MM.1S (cell line): ENCODE data around the gene KRTAP4-8.
"Not testable (repeated sequence)": the region's sequence is repeated elsewhere in the genome, so short reads cannot be mapped to it uniquely, and the experiment has no call there.

Source experiments
- DNase-seq: peaks from one replicate; pipeline ENCODE4 v3.0.0-alpha.2; 2015
- H2AFZ ChIP-seq: fragments of 300-600 bp; sonication (generic); 2 replicates; pipeline ENCODE4 v1.6.0; 2016; ENCODE audit warnings: antibody characterized with exemption, low read length
- H3F3A ChIP-seq: fragments of 300-600 bp; sonication (generic); 2 replicates; pipeline ENCODE4 v1.6.1; 2016; ENCODE audit warnings: mild to moderate bottlenecking, antibody characterized with exemption, low read length, moderate library complexity, mixed read lengths; ENCODE audit not compliant: insufficient read depth
- H3K27ac ChIP-seq: fragments of 300-600 bp; sonication (generic); 2 replicates; pipeline ENCODE4 v1.5.1; 2016; ENCODE audit warnings: mild to moderate bottlenecking, low read length
- H3K27me3 ChIP-seq: fragments of 300-600 bp; sonication (generic); replicated peaks from 2 replicates; pipeline ENCODE4 v1.6.0; 2016; ENCODE audit warnings: low read length; ENCODE audit not compliant: insufficient read depth
- H3K36me3 ChIP-seq: fragments of 300-600 bp; sonication (generic); replicated peaks from 2 replicates; pipeline ENCODE4 v1.6.1; 2016; ENCODE audit warnings: mild to moderate bottlenecking, low read length, mixed read lengths; ENCODE audit not compliant: insufficient read depth
- H3K4me1 ChIP-seq: fragments of 300-600 bp; sonication (generic); 2 replicates; pipeline ENCODE4 v1.6.1; 2016; ENCODE audit warnings: low read length, mixed read lengths
- H3K4me2 ChIP-seq: fragments of 300-600 bp; sonication (generic); 2 replicates; pipeline ENCODE4 v1.6.0; 2016; ENCODE audit warnings: low read depth, low read length
- H3K4me3 ChIP-seq: fragments of 300-600 bp; sonication (generic); 2 replicates; pipeline ENCODE4 v1.5.1; 2016; ENCODE audit warnings: low read length, mixed read lengths
- H3K79me2 ChIP-seq: fragments of 300-600 bp; sonication (generic); 2 replicates; pipeline ENCODE4 v1.6.1; 2016; ENCODE audit warnings: mixed run types, low read length, mixed read lengths
- H3K9ac ChIP-seq: fragments of 300-600 bp; sonication (generic); 2 replicates; pipeline ENCODE4 v1.6.1; 2016; ENCODE audit warnings: low read length, mixed read lengths
- H3K9me2 ChIP-seq: fragments of 300-600 bp; sonication (generic); replicated peaks from 2 replicates; pipeline ENCODE4 v1.6.1; 2016; ENCODE audit warnings: mild to moderate bottlenecking, low read length, mixed read lengths; ENCODE audit not compliant: insufficient read depth
- H3K9me3 ChIP-seq: fragments of 300-600 bp; sonication (generic); replicated peaks from 2 replicates; pipeline ENCODE4 v1.6.1; 2016; ENCODE audit warnings: mild to moderate bottlenecking, low read length, mixed read lengths; ENCODE audit not compliant: insufficient read depth
- H4K20me1 ChIP-seq: fragments of 300-600 bp; sonication (generic); 2 replicates; pipeline ENCODE4 v1.6.1; 2016; ENCODE audit warnings: mild to moderate bottlenecking, low read length, moderate library complexity, mixed read lengths; ENCODE audit not compliant: insufficient read depth
- EZH2 ChIP-seq: fragments of 300-600 bp; sonication (generic); optimal IDR thresholded peaks from 2 replicates; pipeline ENCODE3; 2017; ENCODE audit warnings: low read depth, mild to moderate bottlenecking, antibody characterized with exemption, low read length, mixed read lengths
- EZH2phosphoT487 ChIP-seq: fragments of 300-600 bp; sonication (generic); IDR thresholded peaks from 2 replicates; pipeline ENCODE4 v1.6.1; 2018; ENCODE audit warnings: antibody characterized with exemption, low read length
- TF ChIP-seq, protein P1 (sequence below): fragments of 300-600 bp; sonication (generic); IDR thresholded peaks from 2 replicates; pipeline ENCODE4 v1.5.1; 2016; ENCODE audit warnings: antibody characterized with exemption, low read length, mixed read lengths

Gene KRTAP4-8

DNA sequence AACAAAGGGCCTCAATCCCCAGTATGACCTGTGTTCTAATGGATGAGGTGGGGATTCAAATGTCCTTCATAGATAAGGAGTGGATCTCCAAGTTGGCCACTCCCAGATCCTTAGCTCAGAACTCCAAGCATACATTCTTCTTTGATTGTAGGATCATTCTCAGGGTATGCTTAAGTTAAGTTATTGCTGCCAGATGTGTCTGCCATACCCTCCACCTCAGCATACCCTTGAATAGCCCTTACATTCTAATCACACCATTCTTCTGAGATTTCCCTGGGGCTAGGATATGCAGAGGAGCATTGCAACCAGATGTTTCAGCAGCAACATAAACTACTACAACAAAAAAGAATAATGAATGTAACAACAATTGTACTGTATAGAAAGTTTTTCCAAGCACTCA lies 30.7 kb downstream of the KRTAP4-8 start:
- Histone ChIP-seq H4K20me1 (no peaks in the 10 kb centered on the region), H3K27ac (no peak overlapping the region), H3K36me3 (no peaks in the 10 kb centered on the region), H3K4me1 (no peaks in the 10 kb centered on the region), H3K4me2 (no peak overlapping the region), H3F3A (no peaks in the 10 kb centered on the region), H3K79me2 (no peaks in the 10 kb centered on the region), H3K4me3 (no peak overlapping the region), H3K9ac (no peak overlapping the region), H3K27me3 (no peaks in the 10 kb centered on the region), H3K9me2 (no peaks in the 10 kb centered on the region), H2AFZ (no peak overlapping the region), H3K9me3 (no peaks in the 10 kb centered on the region)
- no peak for TF ChIP-seq EZH2
- TF ChIP-seq, protein P1, sequence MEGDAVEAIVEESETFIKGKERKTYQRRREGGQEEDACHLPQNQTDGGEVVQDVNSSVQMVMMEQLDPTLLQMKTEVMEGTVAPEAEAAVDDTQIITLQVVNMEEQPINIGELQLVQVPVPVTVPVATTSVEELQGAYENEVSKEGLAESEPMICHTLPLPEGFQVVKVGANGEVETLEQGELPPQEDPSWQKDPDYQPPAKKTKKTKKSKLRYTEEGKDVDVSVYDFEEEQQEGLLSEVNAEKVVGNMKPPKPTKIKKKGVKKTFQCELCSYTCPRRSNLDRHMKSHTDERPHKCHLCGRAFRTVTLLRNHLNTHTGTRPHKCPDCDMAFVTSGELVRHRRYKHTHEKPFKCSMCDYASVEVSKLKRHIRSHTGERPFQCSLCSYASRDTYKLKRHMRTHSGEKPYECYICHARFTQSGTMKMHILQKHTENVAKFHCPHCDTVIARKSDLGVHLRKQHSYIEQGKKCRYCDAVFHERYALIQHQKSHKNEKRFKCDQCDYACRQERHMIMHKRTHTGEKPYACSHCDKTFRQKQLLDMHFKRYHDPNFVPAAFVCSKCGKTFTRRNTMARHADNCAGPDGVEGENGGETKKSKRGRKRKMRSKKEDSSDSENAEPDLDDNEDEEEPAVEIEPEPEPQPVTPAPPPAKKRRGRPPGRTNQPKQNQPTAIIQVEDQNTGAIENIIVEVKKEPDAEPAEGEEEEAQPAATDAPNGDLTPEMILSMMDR: no peak
- no peak for TF ChIP-seq EZH2phosphoT487
- DNase-seq: no peak

DNA sequence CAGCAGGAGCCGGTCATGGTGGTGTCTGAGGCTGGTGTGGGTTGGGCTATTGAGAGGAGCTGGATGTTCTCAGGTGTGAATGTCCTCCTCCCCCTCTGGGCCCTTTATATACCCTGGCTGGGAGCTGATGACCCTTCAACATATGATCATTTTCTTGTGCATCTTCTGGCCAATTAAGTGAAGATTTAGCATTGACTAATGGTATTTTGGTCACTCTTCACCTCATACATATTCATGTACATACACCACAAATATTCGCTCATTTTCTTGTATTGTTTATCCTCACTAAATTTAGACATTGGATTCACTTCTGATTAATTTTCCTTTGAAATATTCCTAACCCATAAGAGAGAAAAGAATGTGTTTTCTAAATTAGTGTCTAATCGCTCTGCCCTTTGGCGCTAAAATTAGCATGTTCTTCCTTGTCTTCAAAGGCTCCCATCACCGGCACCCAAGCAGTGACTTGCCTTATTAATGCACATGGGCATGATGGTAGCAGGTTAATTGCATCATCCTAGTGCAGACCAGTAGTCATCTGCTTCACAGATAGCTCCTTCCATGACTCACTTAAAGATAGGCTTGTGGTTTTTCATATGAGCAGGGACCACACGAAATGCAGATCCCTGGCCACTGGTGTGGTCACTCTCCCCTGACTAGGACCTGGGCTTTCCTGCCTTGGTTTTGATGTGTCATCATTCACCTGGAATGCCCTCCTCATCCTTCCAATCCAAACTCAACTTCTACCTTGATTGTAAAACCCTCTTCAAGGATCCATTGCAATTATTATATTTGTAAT lies 31.9 kb downstream of the KRTAP4-8 start, which contains the start of gene KRTAP2-4:
TSS of gene KRTAP2-4 (minus strand) at position 51 of the 796 bp plus-strand sequence. CDS start at position 17, 34 bp downstream.
- no peaks in the 10 kb centered on the region for H3K36me3 ChIP-seq
- no peak within 1 kb of the TSS for H3K27ac ChIP-seq
- H3K79me2 ChIP-seq: no peaks in the 10 kb centered on the region
- no peaks in the 10 kb centered on the region for H4K20me1 ChIP-seq
- H3K4me1 ChIP-seq: no peaks in the 10 kb centered on the region
- no peak for TF ChIP-seq EZH2phosphoT487
- TF ChIP-seq EZH2: no peak
- TF ChIP-seq, protein P1: no peak
- no peaks in the 10 kb centered on the region for H3K27me3 ChIP-seq
- DNase-seq: no peak
- no peak within 1 kb of the TSS for H3K4me3 ChIP-seq
- no peaks in the 10 kb centered on the region for H3K9me2 ChIP-seq
- no peaks in the 10 kb centered on the region for H3K9me3 ChIP-seq
- no peaks in the 10 kb centered on the region for H3F3A ChIP-seq
- no peak within 1 kb of the TSS for H3K9ac ChIP-seq
- no peak within 1 kb of the TSS for H2AFZ ChIP-seq
- H3K4me2 ChIP-seq: no peak within 1 kb of the TSS

GRCh38 chr17:41065016-41065689 lies 32.8 kb downstream of the KRTAP4-8 start:
- H3K79me2 ChIP-seq, H3K9me3 ChIP-seq, H3K27me3 ChIP-seq, H3F3A ChIP-seq, H3K36me3 ChIP-seq, H3K9ac ChIP-seq, H3K4me3 ChIP-seq, H3K27ac ChIP-seq, H3K4me2 ChIP-seq, H3K9me2 ChIP-seq, DNase-seq, H4K20me1 ChIP-seq, H3K4me1 ChIP-seq, H2AFZ ChIP-seq: not testable (repeated sequence)

- no peak for DNase-seq
- no peaks in the 10 kb centered on the region for H3K9me2 ChIP-seq
- no peak overlapping the region for H3K4me3 ChIP-seq
- H3K36me3 ChIP-seq: no peaks in the 10 kb centered on the region
- no peak overlapping the region for H2AFZ ChIP-seq
- no peaks in the 10 kb centered on the region for H4K20me1 ChIP-seq
- no peaks in the 10 kb centered on the region for H3K9me3 ChIP-seq
- H3K9ac ChIP-seq: no peak overlapping the region
- no peaks in the 10 kb centered on the region for H3K27me3 ChIP-seq
- TF ChIP-seq, protein P1: no peak
- TF ChIP-seq EZH2: no peak
- TF ChIP-seq EZH2phosphoT487: no peak
- no peaks in the 10 kb centered on the region for H3K4me1 ChIP-seq
- no peaks in the 10 kb centered on the region for H3F3A ChIP-seq
- no peaks in the 10 kb centered on the region for H3K79me2 ChIP-seq
- no peak overlapping the region for H3K4me2 ChIP-seq
- H3K27ac ChIP-seq: no peak overlapping the region
Measured at GRCh38 chr17:41064301-41064700, 33.6 kb downstream of the KRTAP4-8 start.
